Tibial nerve (tissue), 4 donors: ENCODE data around the gene DCANP1.

ENCODE experiments used
- CTCF ChIP-seq, 5 experiments: fragments of 200-600 bp in 3 of 5; fragments of 450-650 bp in 2 of 5; sonication (generic) in 3 of 5; IDR thresholded peaks; one replicate each; pipeline ENCODE4 v1.5.1; 2016 to 2019; ENCODE audit warnings: antibody characterized with exemption in 5 of 5, mild to moderate bottlenecking in 3 of 5, moderate library complexity in 2 of 5
- EP300 ChIP-seq, 2 donors: sonication (generic); formaldehyde crosslinking; IDR thresholded peaks; one replicate each; pipeline ENCODE4 v1.6.1; 2017; ENCODE audit warnings: antibody characterized with exemption in 2 of 2, mild to moderate bottlenecking in 1 of 2
- POLR2A ChIP-seq, 2 donors: fragments of 450-650 bp; IDR thresholded peaks; one replicate each; pipeline ENCODE4 v1.6.1; 2017; ENCODE audit warnings: antibody characterized with exemption in 2 of 2, mild to moderate bottlenecking in 2 of 2, moderate library complexity in 2 of 2

GRCh38 chr5:135486131-135487036 lies 39.2 kb upstream of the DCANP1 start:
- no peak for TF ChIP-seq CTCF (IDR thresholded peaks at IDR 0.05)
- TF ChIP-seq POLR2A (IDR thresholded peaks at IDR 0.05), result no peak
- TF ChIP-seq EP300 (IDR thresholded peaks at IDR 0.05), result no peak
